ENCODE results near the gene CPTP. TPM values are rescaled to one million over a fixed set of nuclear protein-coding genes. Genes with fewer than 3 reads are reported as not detected.

CPTP gene
- total RNA-seq, 1 experiment from 2014 or later, result 14.0 TPM

DNA sequence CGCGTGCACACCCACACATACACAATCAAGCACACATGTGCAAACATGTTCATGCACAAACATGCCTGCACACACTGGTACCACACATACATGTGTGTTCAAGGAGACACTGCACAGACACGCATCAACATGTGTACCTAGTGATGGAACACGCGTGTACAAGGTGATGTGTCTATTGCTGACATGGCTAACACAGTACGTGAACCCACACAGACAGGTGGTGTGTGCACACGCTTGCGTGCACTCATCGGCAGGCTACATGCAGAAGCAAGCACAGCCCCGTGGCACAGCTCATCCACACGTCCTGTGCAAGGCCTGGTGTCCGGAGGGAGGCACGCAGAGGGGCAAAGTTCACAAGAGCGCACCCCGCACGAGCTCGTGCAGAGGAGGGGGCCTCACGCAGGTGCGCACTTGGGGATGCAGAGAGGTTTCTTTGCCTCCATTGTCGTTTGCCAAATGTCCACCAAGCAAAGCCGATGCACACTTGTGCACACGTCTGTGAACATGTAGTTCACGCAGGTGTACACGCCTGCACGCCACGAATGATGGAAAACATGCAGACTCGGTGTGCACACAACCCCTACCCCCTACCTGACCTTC lies 17.8 kb upstream of the CPTP start:
- H4K8ac ChIP-seq (replicated peaks; ENCODE audit: insufficient read length, low read depth, low read length), result no peak overlapping the region
- peak overlapping the region; percentile 33 for H3K4me2 ChIP-seq (ENCODE audit: insufficient read depth, insufficient read length, low read length)
- no peak overlapping the region for H3K14ac ChIP-seq (ENCODE audit: insufficient read depth, low read length)
- WGBS (ENCODE audit: extremely low coverage, insufficient read length, low lambda C conversion rate), result no CpG with 5 or more reads among the region's 27 CpGs
- H3K4ac ChIP-seq (ENCODE audit: low read depth, low read length), result no peak overlapping the region
- no peak overlapping the region for H2BK12ac ChIP-seq (ENCODE audit: insufficient read length, low read depth, low read length)
- no peak overlapping the region for H3T11ph ChIP-seq (ENCODE audit: low read length)
- H3K27me3 Mint-ChIP-seq (ENCODE audit: low read depth), result peaks cover 3% of the 10 kb centered on the region; the same call in 1 of the 2 replicates
- H3K9me3 Mint-ChIP-seq, result no peaks in the 10 kb centered on the region; a peak in 1 of 5 replicates
- no peaks in the 10 kb centered on the region for H3K79me1 ChIP-seq (ENCODE audit: insufficient read depth, low read depth, low read length, poor library complexity, severe bottlenecking)
- peaks cover 15% of the 10 kb centered on the region for H3K23me2 ChIP-seq (ENCODE audit: insufficient read length, low read depth, low read length, poor library complexity, severe bottlenecking)
- H3K27ac ChIP-seq (ENCODE audit: insufficient read length, low read depth, low read length), result no peak overlapping the region
- peaks cover 5% of the 10 kb centered on the region; the same call in 1 of the 2 replicates for H3K4me1 ChIP-seq (ENCODE audit: insufficient read depth, low read length)
- H3K36me3 Mint-ChIP-seq (ENCODE audit: insufficient read depth in 1 of 3, low read depth in 3 of 3), result peaks cover 0 to 11% (median 7%) of the 10 kb centered on the region in 3 experiments; a peak in 3 of 7 replicates
- H3K4me1 Mint-ChIP-seq, result peaks cover 18 to 31% of the 10 kb centered on the region in 2 experiments
- H3K56ac ChIP-seq (ENCODE audit: insufficient read length, low read depth, low read length), result no peak overlapping the region
- no peaks in the 10 kb centered on the region for H3K27me3 ChIP-seq (ENCODE audit: insufficient read depth, low read length)
- no peak overlapping the region for H4K5ac ChIP-seq (ENCODE audit: insufficient read length, low read depth, low read length)
- H4K20me1 ChIP-seq (ENCODE audit: control insufficient read depth, insufficient read depth, insufficient read length), result no peaks in the 10 kb centered on the region
- no peak overlapping the region for H3K23ac ChIP-seq (ENCODE audit: insufficient read length, low read depth, low read length)
- no peak overlapping the region for H3K9ac ChIP-seq (ENCODE audit: extremely low read depth, insufficient read length, low read length)
- no peak overlapping the region for H2BK20ac ChIP-seq (ENCODE audit: low read depth, low read length, poor library complexity, severe bottlenecking)
- H3K79me2 ChIP-seq (ENCODE audit: insufficient read depth, low read length), result no peaks in the 10 kb centered on the region
- TF ChIP-seq, protein P1, sequence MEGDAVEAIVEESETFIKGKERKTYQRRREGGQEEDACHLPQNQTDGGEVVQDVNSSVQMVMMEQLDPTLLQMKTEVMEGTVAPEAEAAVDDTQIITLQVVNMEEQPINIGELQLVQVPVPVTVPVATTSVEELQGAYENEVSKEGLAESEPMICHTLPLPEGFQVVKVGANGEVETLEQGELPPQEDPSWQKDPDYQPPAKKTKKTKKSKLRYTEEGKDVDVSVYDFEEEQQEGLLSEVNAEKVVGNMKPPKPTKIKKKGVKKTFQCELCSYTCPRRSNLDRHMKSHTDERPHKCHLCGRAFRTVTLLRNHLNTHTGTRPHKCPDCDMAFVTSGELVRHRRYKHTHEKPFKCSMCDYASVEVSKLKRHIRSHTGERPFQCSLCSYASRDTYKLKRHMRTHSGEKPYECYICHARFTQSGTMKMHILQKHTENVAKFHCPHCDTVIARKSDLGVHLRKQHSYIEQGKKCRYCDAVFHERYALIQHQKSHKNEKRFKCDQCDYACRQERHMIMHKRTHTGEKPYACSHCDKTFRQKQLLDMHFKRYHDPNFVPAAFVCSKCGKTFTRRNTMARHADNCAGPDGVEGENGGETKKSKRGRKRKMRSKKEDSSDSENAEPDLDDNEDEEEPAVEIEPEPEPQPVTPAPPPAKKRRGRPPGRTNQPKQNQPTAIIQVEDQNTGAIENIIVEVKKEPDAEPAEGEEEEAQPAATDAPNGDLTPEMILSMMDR (conservative IDR thresholded peaks at IDR 0.05), result no peak
- H4K91ac ChIP-seq (ENCODE audit: insufficient read length, low read depth, low read length), result no peak overlapping the region
- no peak overlapping the region for H3K18ac ChIP-seq (ENCODE audit: insufficient read length, low read depth, low read length)
- H3K4me3 Mint-ChIP-seq, result peak overlapping the region; percentile 74 to 86
- no peak overlapping the region for H2AFZ ChIP-seq (ENCODE audit: low read length)
- no peak overlapping the region for H2BK15ac ChIP-seq (ENCODE audit: low read depth, low read length)
- no peaks in the 10 kb centered on the region for H3K9me3 ChIP-seq (ENCODE audit: control insufficient read depth, low read depth, low read length)
- H2AK5ac ChIP-seq (ENCODE audit: insufficient read length, low read length), result no peak overlapping the region
- H2BK120ac ChIP-seq (ENCODE audit: low read depth, low read length, poor library complexity, severe bottlenecking), result no peak overlapping the region
- no peak overlapping the region for H3K27ac Mint-ChIP-seq
- no peak overlapping the region for H2BK5ac ChIP-seq (ENCODE audit: insufficient read length, low read length)
- DNase-seq, result no peak
